Neural cell (in vitro differentiated cells): ENCODE results near the gene ACACA. TPM values are rescaled to one million over a fixed set of nuclear protein-coding genes. Genes with fewer than 3 reads are reported as not detected.
A peak's percentile ranks its signal among the peaks of the same experiment; 100 is the strongest.

Experiments used
- H2AFZ ChIP-seq: fragments of 200-600, 300-800 bp; sonication (generic), shearing (Covaris generic); 2 replicates; pipeline ENCODE4 v1.6.0; 2014; ENCODE audit warnings: low read depth, mild to moderate bottlenecking, antibody characterized with exemption, low read length, moderate library complexity
- H3F3A ChIP-seq: fragments of 200-600 bp; shearing (Covaris generic); 2 replicates; pipeline ENCODE4 v1.6.1; 2016; ENCODE audit warnings: mild to moderate bottlenecking, moderate library complexity, mixed read lengths, antibody characterized with exemption, low read length; ENCODE audit not compliant: insufficient read depth, poor library complexity, severe bottlenecking
- H3K27ac ChIP-seq: fragments of 200-600, 300-800 bp; sonication (generic), shearing (Covaris generic); 2 replicates; pipeline ENCODE4 v1.5.1; 2014; ENCODE audit warnings: mild to moderate bottlenecking, low read length, moderate library complexity
- H3K27me3 ChIP-seq: fragments of 300-800, 200-600 bp; sonication (generic), shearing (Covaris generic); 2 replicates; pipeline ENCODE4 v1.6.0; 2014; ENCODE audit warnings: mild to moderate bottlenecking, low read depth, low read length, moderate library complexity; ENCODE audit not compliant: insufficient read depth
- H3K36me3 ChIP-seq: fragments of 300-800, 200-600 bp; sonication (generic), shearing (Covaris generic); 2 replicates; pipeline ENCODE4 v1.5.1; 2014; ENCODE audit warnings: mild to moderate bottlenecking, antibody characterized with exemption, low read length, moderate library complexity; ENCODE audit not compliant: insufficient read depth
- H3K4me2 ChIP-seq: fragments of 300-800, 200-600 bp; sonication (generic), shearing (Covaris generic); 2 replicates; pipeline ENCODE4 v1.6.0; 2014; ENCODE audit warnings: mild to moderate bottlenecking, low read length
- H3K4me3 ChIP-seq: fragments of 300-800, 200-600 bp; sonication (generic), shearing (Covaris generic); 2 replicates; pipeline ENCODE4 v1.5.1; 2014; ENCODE audit warnings: mild to moderate bottlenecking, low read length, moderate library complexity
- H3K79me2 ChIP-seq: fragments of 200-600 bp; shearing (Covaris generic); replicated peaks from 2 replicates; pipeline ENCODE4 v1.6.0; 2014; ENCODE audit warnings: mild to moderate bottlenecking, low read length, moderate library complexity; ENCODE audit not compliant: insufficient read depth
- H3K9ac ChIP-seq: fragments of 300-800, 200-600 bp; sonication (generic), shearing (Covaris generic); 2 replicates; pipeline ENCODE4 v1.6.1; 2016; ENCODE audit warnings: mild to moderate bottlenecking, low read length, mixed read lengths
- H3K9me2 ChIP-seq: fragments of 200-600 bp; shearing (Covaris generic); 2 replicates; pipeline ENCODE4 v1.6.1; 2016; ENCODE audit warnings: mild to moderate bottlenecking, low read length, mixed read lengths; ENCODE audit not compliant: insufficient read depth
- H3K9me3 ChIP-seq: fragments of 200-600, 300-800 bp; sonication (generic), shearing (Covaris generic); 2 replicates; pipeline ENCODE4 v1.6.1; 2016; ENCODE audit warnings: mild to moderate bottlenecking, mixed run types, low read length, moderate library complexity, mixed read lengths
- H4K20me1 ChIP-seq: fragments of 200-600 bp; shearing (Covaris generic); 2 replicates; pipeline ENCODE4 v1.6.1; 2016; ENCODE audit warnings: mild to moderate bottlenecking, mixed run types; ENCODE audit not compliant: insufficient read depth
- CTCF ChIP-seq: fragments of 450-650 bp; IDR thresholded peaks from 2 replicates; pipeline ENCODE4 v1.5.1; 2014; ENCODE audit warnings: antibody characterized with exemption, mild to moderate bottlenecking, moderate library complexity; ENCODE audit not compliant: poor library complexity, severe bottlenecking
- EP300 ChIP-seq: fragments of 450-650 bp; conservative IDR thresholded peaks from 2 replicates; pipeline ENCODE4 v1.6.1; 2014; ENCODE audit warnings: antibody characterized with exemption, mild to moderate bottlenecking, moderate library complexity; ENCODE audit not compliant: poor library complexity, severe bottlenecking
- EZH2 ChIP-seq: fragments of 200-600, 300-800 bp; shearing (Covaris generic), sonication (generic); IDR thresholded peaks from 2 replicates; pipeline ENCODE4 v1.6.1; 2014; ENCODE audit warnings: antibody characterized with exemption, low read length, borderline replicate concordance, mild to moderate bottlenecking; ENCODE audit not compliant: insufficient read depth, poor library complexity, severe bottlenecking
- MXI1 ChIP-seq: fragments of 450-650 bp; conservative IDR thresholded peaks from 2 replicates; pipeline ENCODE4 v1.6.1; 2014; ENCODE audit warnings: antibody characterized with exemption, mild to moderate bottlenecking; ENCODE audit not compliant: poor library complexity, severe bottlenecking
- POLR2AphosphoS5 ChIP-seq: IDR thresholded peaks from 2 replicates; pipeline ENCODE4 v1.6.1; 2012
- RAD21 ChIP-seq: fragments of 450-650 bp; conservative IDR thresholded peaks from 2 replicates; pipeline ENCODE4 v1.6.1; 2014; ENCODE audit warnings: antibody characterized with exemption, mild to moderate bottlenecking, moderate library complexity
- REST ChIP-seq: IDR thresholded peaks from 2 replicates; pipeline ENCODE4 v1.6.1; 2012; ENCODE audit warnings: borderline replicate concordance
- SMC3 ChIP-seq: fragments of 450-650 bp; conservative IDR thresholded peaks from 2 replicates; pipeline ENCODE4 v1.6.1; 2014; ENCODE audit warnings: antibody characterized with exemption, mild to moderate bottlenecking, moderate library complexity; ENCODE audit not compliant: poor library complexity
- TAF1 ChIP-seq: IDR thresholded peaks from 2 replicates; pipeline ENCODE4 v1.6.1; 2012; ENCODE audit warnings: low read depth
- polyA plus RNA-seq: library from polyadenylated mRNA; depleted of rRNA; stranded (reverse); fragments of >200 nt; gene quantifications from 2 replicates; pipeline ENCODE4 v1.2.3, GENCODE V29; 2014

Gene ACACA
- polyA plus RNA-seq, 1 donor from 2014 or later = 38.4 TPM

- Histone ChIP-seq H3K4me2 (no peak overlapping the region), H3K4me3 (no peak overlapping the region), H3F3A (no peaks in the 10 kb centered on the region), H3K27ac (no peak overlapping the region), H4K20me1 (no peaks in the 10 kb centered on the region), H3K9me2 (no peaks in the 10 kb centered on the region), H3K9ac (no peak overlapping the region), H2AFZ (no peak overlapping the region), H3K36me3 (no peaks in the 10 kb centered on the region), H3K9me3 (no peaks in the 10 kb centered on the region), H3K79me2 (no peaks in the 10 kb centered on the region), H3K27me3 (no peaks in the 10 kb centered on the region)
- TF ChIP-seq REST (no peak), RAD21 (no peak), EP300 (no peak), SMC3 (no peak)
Measured at GRCh38 chr17:37225465-37225864, 181.2 kb downstream of the ACACA start.

- H3K4me3 ChIP-seq = no peak overlapping the region
- H3F3A ChIP-seq = no peaks in the 10 kb centered on the region
- H4K20me1 ChIP-seq = no peaks in the 10 kb centered on the region
- no peak for TF ChIP-seq REST
- no peak for TF ChIP-seq RAD21
- no peak for TF ChIP-seq EZH2
- no peaks in the 10 kb centered on the region for H3K9me3 ChIP-seq
- H3K4me2 ChIP-seq = no peak overlapping the region
- no peak overlapping the region for H3K9ac ChIP-seq
- no peaks in the 10 kb centered on the region for H3K79me2 ChIP-seq
- H3K9me2 ChIP-seq = no peaks in the 10 kb centered on the region
- no peak overlapping the region for H3K27ac ChIP-seq
- H3K27me3 ChIP-seq = no peaks in the 10 kb centered on the region
- no peak overlapping the region for H2AFZ ChIP-seq
- H3K36me3 ChIP-seq = no peaks in the 10 kb centered on the region
Measured at GRCh38 chr17:37221865-37222264, 184.8 kb downstream of the ACACA start.

- no peak overlapping the region for H2AFZ ChIP-seq
- no peaks in the 10 kb centered on the region for H3K79me2 ChIP-seq
- H3K4me2 ChIP-seq = no peak overlapping the region
- peak overlapping the region; percentile 10 for H3K27ac ChIP-seq
- peak overlapping the region; percentile 16 for H3K9ac ChIP-seq
- no peak for TF ChIP-seq TAF1
- TF ChIP-seq EZH2 = no peak
- no peak for TF ChIP-seq MXI1
- peak; percentile 84 for TF ChIP-seq SMC3
- TF ChIP-seq RAD21 = peak; percentile 87
- TF ChIP-seq REST = no peak
- no peak for TF ChIP-seq EP300
- no peak for TF ChIP-seq POLR2AphosphoS5
- TF ChIP-seq CTCF = peak; percentile 83
- no peaks in the 10 kb centered on the region for H3F3A ChIP-seq
- no peaks in the 10 kb centered on the region for H3K9me2 ChIP-seq
- no peaks in the 10 kb centered on the region for H3K9me3 ChIP-seq
- no peaks in the 10 kb centered on the region for H3K36me3 ChIP-seq
- H3K4me3 ChIP-seq = no peak overlapping the region
- no peaks in the 10 kb centered on the region for H3K27me3 ChIP-seq
- H4K20me1 ChIP-seq = no peaks in the 10 kb centered on the region
Measured at GRCh38 chr17:37220607-37220953, 186.1 kb downstream of the ACACA start.
